ENCODE results near the gene SLC39A12. TPM values are rescaled to one million over a fixed set of nuclear protein-coding genes. Genes with fewer than 3 reads are reported as not detected.
"Not testable (repeated sequence)": the region's sequence is repeated elsewhere in the genome, so short reads cannot be mapped to it uniquely, and the experiment has no call there.

Gene SLC39A12
- total RNA-seq, 1 experiment from 2014 or later: 0.03 TPM

DNA sequence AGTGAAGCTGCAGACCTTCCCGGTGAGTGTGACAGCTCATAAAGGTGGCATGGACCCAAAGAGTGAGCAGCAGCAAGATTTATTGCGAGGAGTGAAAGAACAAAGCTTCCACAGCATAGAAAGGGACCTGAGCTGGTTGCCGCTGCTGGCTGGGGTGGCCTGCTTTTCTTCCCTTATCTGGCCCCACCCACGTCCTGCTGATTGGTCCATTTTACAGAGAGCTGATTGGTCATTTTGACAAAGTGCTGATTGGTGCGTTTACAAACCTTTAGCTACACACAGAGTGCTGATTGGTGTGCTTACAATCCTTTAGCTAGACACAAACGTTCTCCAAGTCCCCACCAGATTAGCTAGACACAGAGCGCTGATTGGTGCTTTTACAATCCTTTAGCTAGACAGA lies 1.4 kb upstream of the SLC39A12 start:
- not testable (repeated sequence) for H3K4me3 ChIP-seq (ENCODE audit: insufficient read depth, low read depth, low read length); H3K27me3 ChIP-seq (ENCODE audit: control insufficient read depth, insufficient read depth, low read length); H3K36me3 ChIP-seq (replicated peaks; ENCODE audit: control insufficient read depth, insufficient read depth, low read length); DNase-seq

DNA sequence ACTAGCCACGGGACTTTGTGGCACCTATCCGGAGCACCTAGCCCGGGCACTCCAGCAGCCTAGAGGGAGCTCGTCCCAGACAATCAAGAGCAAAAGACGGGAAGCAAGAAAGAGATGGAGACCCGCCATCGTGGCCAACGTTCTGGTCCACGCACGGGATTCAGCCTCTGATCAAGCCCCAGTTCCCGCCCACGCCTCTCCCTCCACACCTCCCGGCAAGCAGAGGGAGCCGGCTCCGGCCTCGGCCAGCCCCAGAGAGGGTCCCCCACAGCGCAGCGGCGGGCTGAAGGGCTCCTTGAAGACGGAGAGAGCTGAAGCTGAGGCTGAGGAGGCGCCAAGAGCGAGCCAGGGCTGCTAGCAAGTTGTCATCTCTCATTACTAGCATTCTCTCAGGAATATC lies 992 bp upstream of the SLC39A12 start:
- H3K27me3 ChIP-seq (ENCODE audit: control insufficient read depth, insufficient read depth, low read length): no peaks in the 10 kb centered on the region
- no peak for DNase-seq
- no peak overlapping the region for H3K4me3 ChIP-seq (ENCODE audit: insufficient read depth, low read depth, low read length)
- no peaks in the 10 kb centered on the region for H3K36me3 ChIP-seq (replicated peaks; ENCODE audit: control insufficient read depth, insufficient read depth, low read length)

DNA sequence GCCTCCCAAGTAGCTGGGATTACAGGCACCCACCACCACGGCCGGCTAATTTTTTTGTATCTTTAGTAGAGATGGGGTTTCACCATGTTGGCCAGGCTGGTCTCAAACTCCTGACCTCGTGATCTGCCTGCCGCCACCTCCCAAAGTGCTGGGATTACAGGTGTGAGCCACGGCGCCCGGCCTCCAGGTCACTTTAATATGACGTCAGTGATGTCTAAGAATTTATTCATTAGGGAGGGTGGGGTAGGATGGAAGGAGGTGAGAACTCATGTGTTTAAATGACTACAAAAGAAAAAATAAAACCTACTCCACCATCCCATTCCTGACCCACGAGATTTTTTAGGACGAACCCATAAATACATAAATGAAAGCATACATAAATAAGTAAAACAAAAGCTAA lies 2.7 kb downstream of the SLC39A12 start:
- not testable (repeated sequence) for H3K27me3 ChIP-seq (ENCODE audit: control insufficient read depth, insufficient read depth, low read length); H3K36me3 ChIP-seq (replicated peaks; ENCODE audit: control insufficient read depth, insufficient read depth, low read length); H3K4me3 ChIP-seq (ENCODE audit: insufficient read depth, low read depth, low read length); DNase-seq

DNA sequence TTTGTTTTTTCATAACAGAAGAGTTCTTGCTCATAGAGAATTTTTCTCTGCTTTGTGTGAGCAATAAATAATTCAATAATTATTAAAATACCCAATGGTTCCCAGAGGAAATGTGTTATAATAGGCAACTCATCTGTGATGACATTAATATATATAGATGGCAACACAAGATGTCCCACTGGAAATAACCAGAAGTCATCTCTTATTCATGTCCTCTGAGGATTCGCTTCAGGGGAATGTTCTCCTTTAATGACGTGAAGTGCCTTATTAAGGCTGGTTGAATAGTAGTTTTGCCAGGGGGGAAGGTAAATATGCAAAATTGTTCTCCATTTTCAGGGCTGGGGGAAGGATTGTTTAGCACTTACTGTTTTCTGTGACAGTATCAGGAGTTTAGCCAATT lies 3.1 kb downstream of the SLC39A12 start:
- H3K27me3 ChIP-seq (ENCODE audit: control insufficient read depth, insufficient read depth, low read length): no peaks in the 10 kb centered on the region
- no peaks in the 10 kb centered on the region for H3K36me3 ChIP-seq (replicated peaks; ENCODE audit: control insufficient read depth, insufficient read depth, low read length)
- DNase-seq: no peak
- H3K4me3 ChIP-seq (ENCODE audit: insufficient read depth, low read depth, low read length): no peak overlapping the region

DNA sequence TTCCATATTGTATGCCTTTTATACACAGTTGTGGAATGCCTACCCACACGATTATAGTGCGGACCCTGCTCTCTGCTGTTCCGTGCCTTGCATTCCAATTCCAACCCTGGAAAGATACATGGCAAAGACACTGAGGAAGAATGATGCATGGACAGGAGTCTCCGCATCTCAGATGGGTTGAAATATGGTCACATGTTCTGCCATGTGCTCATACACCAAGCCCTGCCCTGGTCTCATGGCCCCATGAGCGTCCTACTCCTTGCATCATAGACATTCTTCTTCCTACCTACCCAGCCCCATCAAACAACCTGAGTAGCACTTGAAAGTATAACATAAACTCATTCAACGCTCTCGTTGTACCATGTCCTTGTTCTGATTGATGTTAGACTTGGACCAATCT lies 6.3 kb downstream of the SLC39A12 start:
- H3K27me3 ChIP-seq (ENCODE audit: control insufficient read depth, insufficient read depth, low read length): no peaks in the 10 kb centered on the region
- no peak for DNase-seq
- no peak overlapping the region for H3K4me3 ChIP-seq (ENCODE audit: insufficient read depth, low read depth, low read length)
- no peaks in the 10 kb centered on the region for H3K36me3 ChIP-seq (replicated peaks; ENCODE audit: control insufficient read depth, insufficient read depth, low read length)

DNA sequence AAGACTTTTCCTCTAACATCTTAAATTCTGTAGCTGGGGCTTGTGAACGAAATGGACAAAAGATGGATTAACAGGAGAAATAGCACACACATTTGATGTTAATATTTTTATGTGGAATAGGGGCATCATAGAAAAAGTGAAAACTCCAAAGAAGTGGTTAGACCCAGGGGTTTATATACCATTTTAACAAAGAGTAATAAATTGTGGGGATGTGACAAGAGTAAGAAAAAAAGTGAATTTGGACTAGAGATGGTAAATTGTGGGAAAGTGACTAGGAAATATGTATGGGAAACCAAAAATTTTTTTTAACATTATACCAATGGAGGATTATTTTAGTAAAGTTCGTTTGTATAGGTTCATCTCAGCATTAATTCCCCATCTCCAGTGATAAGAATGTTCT lies 8.2 kb downstream of the SLC39A12 start:
- no peak for DNase-seq
- Histone ChIP-seq H3K36me3 (replicated peaks; ENCODE audit: control insufficient read depth, insufficient read depth, low read length) (no peaks in the 10 kb centered on the region), H3K27me3 (ENCODE audit: control insufficient read depth, insufficient read depth, low read length) (no peaks in the 10 kb centered on the region), H3K4me3 (ENCODE audit: insufficient read depth, low read depth, low read length) (no peak overlapping the region)

DNA sequence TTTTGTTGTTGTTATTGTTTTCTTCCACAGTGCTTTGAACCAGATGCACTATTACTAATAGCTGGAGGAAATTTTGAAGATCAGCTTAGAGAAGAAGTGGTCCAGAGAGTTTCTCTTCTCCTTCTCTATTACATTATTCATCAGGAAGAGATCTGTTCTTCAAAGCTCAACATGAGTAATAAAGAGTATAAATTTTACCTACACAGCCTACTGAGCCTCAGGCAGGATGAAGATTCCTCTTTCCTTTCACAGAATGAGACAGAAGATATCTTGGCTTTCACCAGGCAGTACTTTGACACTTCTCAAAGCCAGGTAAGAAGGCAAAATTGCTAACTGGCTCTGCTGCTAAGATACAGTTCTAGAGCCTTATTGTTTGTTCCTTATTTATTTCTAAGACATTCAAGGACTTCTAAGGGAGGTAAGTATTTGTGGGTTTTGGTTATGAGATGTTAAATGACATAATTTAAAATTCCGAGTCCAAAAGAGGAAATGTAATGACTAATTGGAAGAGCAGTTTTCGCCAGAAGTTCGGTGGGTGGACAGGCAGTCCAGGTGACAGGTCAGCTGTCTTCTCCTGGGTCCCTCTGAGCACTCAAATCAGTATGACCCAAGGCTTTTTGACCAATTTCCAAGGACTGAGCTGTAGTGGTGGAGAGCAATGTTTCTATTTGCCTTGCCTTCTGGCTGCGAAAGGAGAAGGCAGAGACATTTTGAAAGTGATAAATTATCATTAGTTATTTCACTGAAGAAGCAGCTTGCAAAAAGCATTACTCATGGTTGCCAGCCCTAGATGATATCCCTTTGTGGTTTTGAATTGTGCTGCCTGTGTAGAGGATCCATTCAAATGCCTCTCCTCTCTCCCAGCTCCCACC lies 10.1 kb downstream of the SLC39A12 start:
- Histone ChIP-seq H3K4me3 (ENCODE audit: insufficient read depth, low read depth, low read length) (no peak overlapping the region), H3K36me3 (replicated peaks; ENCODE audit: control insufficient read depth, insufficient read depth, low read length) (no peaks in the 10 kb centered on the region), H3K27me3 (ENCODE audit: control insufficient read depth, insufficient read depth, low read length) (no peaks in the 10 kb centered on the region)
- DNase-seq: no peak

DNA sequence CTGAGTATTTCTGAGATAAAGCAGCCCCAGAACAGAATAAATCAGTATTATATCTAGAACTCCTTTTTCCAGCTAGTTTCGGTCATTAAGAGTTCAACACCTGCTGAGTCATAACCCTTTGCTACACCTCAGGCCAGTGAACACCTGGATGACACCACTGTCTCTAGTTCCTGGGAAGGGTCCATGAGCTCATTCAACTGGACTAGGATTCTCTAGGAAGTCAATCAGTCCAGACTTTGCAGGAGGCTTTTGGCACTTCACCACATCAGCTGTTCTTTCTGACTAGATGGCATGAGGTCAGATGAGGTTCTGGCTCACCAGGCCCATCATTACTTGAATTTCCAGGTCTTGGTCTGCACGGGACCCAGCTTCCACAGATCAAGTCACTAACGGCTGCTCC lies 11.7 kb downstream of the SLC39A12 start:
- DNase-seq: no peak

DNA sequence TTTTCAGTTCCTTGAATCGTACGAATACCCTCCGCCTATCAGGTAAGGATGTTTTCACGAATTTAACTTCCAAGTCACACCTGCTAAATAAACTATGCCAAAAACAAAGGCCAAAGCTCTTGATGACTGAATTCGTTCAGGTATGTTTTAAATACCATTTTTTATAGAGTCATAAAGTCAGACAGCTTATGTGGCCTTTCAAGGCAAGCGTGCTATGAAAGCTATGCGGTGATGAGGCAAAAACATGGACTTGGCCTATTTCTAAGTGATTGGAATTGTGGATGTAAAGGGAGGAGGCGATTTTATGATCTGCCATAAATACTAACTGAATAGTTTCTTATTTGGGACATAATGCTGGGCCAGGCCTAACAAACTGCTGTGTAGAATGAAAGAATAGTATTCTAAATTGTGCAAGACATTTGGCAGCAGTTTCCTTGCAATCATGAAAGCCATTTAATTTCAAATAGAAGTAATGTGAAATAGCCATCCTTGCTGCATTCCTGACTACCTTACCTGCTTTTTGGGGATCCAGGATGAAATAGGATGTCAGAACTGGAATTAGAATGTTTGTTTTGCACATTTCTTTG lies 14.0 kb downstream of the SLC39A12 start:
- no peak for DNase-seq
- Histone ChIP-seq H3K27me3 (ENCODE audit: control insufficient read depth, insufficient read depth, low read length) (no peaks in the 10 kb centered on the region), H3K4me3 (ENCODE audit: insufficient read depth, low read depth, low read length) (no peak overlapping the region), H3K36me3 (replicated peaks; ENCODE audit: control insufficient read depth, insufficient read depth, low read length) (no peaks in the 10 kb centered on the region)

More for the DNA sequence above, 11.7 kb downstream of the SLC39A12 start:
- no peak overlapping the region for H3K4me3 ChIP-seq (ENCODE audit: insufficient read depth, low read depth, low read length)
- H3K27me3 ChIP-seq (ENCODE audit: control insufficient read depth, insufficient read depth, low read length): no peaks in the 10 kb centered on the region
- H3K36me3 ChIP-seq (replicated peaks; ENCODE audit: control insufficient read depth, insufficient read depth, low read length): no peaks in the 10 kb centered on the region

DNA sequence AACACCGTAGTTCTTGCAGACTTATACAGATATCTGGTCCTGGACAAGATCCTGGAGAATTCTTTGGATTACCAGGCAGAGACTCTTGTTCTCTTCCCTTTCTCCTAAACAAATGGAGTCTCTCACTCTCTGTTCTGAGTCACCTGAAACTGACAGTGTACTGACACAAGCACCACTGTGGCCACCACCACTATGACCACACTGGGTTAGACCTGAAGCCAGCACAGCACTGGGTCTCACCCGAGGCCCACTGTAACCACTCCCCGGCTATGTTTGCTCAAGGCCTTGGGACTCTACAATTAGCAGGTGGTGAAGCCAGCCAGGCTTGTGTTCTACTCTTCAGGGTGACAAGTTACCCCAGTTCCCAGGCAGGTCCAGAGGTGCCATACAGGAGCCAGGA lies 22.8 kb downstream of the SLC39A12 start:
- DNase-seq: no peak
- H3K36me3 ChIP-seq (replicated peaks; ENCODE audit: control insufficient read depth, insufficient read depth, low read length): no peaks in the 10 kb centered on the region
- no peaks in the 10 kb centered on the region for H3K27me3 ChIP-seq (ENCODE audit: control insufficient read depth, insufficient read depth, low read length)
- no peak overlapping the region for H3K4me3 ChIP-seq (ENCODE audit: insufficient read depth, low read depth, low read length)

DNA sequence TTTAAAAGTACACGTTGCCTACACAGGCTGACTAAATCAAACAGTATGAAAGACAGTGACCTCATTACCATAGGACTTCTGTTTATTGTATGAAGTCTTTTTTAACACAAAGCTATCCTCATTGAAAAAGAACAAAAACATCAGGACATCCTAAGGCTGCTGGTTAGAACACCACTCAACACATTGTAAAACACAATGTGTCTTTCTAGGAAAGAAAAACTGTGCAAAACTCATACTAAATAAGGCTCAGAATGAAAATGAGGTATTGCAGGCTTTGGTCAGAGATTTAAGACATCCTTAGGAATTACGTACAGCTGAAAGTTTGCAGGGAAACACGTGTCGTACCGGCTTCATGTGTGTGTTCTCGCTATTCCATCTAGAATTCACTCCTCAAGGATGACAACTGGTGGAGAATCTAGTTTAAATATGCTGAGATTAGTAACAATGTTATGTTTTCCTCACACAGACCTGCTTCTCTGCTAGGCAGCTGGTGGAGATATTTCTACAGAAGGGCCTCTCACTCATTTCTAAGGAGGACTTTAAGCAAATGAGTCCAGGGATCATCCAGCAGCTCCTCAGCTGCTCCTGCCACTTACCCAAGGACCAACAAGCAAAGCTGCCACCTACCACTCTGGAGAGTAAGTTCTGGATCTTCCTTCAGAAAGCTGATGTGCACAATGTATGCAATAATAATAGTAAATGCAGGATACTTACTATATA lies 29.3 kb downstream of the SLC39A12 start:
- no peak overlapping the region for H3K4me3 ChIP-seq (ENCODE audit: insufficient read depth, low read depth, low read length)
- H3K27me3 ChIP-seq (ENCODE audit: control insufficient read depth, insufficient read depth, low read length): no peaks in the 10 kb centered on the region
- H3K36me3 ChIP-seq (replicated peaks; ENCODE audit: control insufficient read depth, insufficient read depth, low read length): no peaks in the 10 kb centered on the region
- no peak for DNase-seq

DNA sequence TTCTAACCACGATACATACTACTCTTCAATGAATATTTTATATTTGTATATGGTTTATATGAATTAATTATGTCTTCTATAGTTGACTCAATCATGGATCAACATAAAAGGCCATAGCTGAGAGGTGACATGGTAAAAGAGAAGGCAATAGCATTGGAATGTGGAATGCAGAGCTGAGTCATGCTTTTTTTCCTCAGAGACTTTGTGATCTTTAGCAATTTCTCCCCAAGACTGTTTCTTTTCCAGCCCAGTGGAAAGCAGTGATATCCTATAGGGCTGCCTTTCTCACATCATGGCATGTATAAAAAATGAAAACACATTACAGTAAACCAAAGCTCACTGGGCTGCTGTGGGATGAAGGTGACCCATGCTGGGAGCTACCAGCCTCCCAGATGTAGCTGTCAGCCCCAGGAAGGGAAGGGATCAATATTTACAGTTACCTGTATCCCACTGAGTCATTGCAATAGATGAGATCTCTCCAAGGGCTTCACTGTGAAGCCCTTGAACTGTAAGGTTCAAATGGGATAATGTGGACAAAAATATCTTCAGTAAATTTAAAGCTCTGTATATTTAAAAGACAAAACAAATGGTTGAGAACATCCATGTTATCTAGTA lies 30.2 kb downstream of the SLC39A12 start:
- no peak for DNase-seq
- Histone ChIP-seq H3K27me3 (ENCODE audit: control insufficient read depth, insufficient read depth, low read length) (no peaks in the 10 kb centered on the region), H3K36me3 (replicated peaks; ENCODE audit: control insufficient read depth, insufficient read depth, low read length) (no peaks in the 10 kb centered on the region), H3K4me3 (ENCODE audit: insufficient read depth, low read depth, low read length) (no peak overlapping the region)

DNA sequence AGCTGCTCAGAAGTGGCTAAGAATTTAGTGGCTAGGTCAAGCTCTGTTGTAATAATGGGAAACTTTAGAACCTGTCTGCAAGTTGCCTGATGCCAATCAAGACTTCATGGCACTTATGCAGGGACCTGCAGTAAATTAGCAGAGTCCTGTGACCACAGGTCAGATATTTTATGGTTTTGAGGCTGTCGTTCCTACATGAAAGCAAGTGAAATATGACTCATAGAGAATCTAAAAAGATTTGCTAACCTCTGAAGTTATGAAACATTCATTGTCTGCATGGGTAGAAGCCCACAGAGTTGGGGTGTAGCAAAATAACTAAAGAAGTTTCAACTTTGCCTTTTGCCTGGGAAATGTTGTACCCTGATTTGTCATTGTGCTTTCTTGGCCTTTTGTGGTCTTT lies 32.3 kb downstream of the SLC39A12 start:
- Histone ChIP-seq H3K27me3 (ENCODE audit: control insufficient read depth, insufficient read depth, low read length) (no peaks in the 10 kb centered on the region), H3K36me3 (replicated peaks; ENCODE audit: control insufficient read depth, insufficient read depth, low read length) (no peaks in the 10 kb centered on the region), H3K4me3 (ENCODE audit: insufficient read depth, low read depth, low read length) (no peak overlapping the region)
- DNase-seq: no peak

DNA sequence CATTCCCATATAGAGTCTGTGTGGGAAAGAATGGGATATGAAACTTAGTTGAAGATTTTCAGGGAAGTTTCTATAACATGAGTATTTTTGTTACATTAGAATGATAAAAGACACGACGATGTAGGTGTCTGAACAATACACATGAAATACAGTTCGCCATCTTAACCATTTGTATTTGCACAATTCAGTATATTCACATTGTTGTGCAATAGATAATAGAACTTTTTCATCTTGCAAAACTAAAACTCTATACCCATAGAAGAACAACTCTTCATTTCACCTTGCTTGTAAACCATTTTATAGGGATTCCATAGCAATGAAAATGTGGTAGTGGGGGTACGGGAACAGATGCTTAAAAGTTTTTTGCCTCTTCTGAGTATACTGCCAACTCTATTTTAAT lies 32.8 kb downstream of the SLC39A12 start:
- no peak for DNase-seq
- H3K4me3 ChIP-seq (ENCODE audit: insufficient read depth, low read depth, low read length): no peak overlapping the region
- no peaks in the 10 kb centered on the region for H3K27me3 ChIP-seq (ENCODE audit: control insufficient read depth, insufficient read depth, low read length)
- H3K36me3 ChIP-seq (replicated peaks; ENCODE audit: control insufficient read depth, insufficient read depth, low read length): no peaks in the 10 kb centered on the region

Data from H7 (cell line).